Progenitor cell of endocrine pancreas (in vitro differentiated cells): Measurements from ENCODE around the gene ZCCHC7. TPM values are rescaled to one million over a fixed set of nuclear protein-coding genes. Genes with fewer than 3 reads are reported as not detected.

Source experiments
- DNase-seq: peaks from one replicate; pipeline ENCODE4 v3.0.0; 2021; ENCODE audit warnings: low spot score; ENCODE audit not compliant: unreplicated experiment
- H3K27ac Mint-ChIP-seq: 2 replicates; pipeline ENCODE4 v1.8.0; 2021; ENCODE audit warnings: mild to moderate bottlenecking, moderate library complexity, mixed read lengths
- H3K27me3 Mint-ChIP-seq: 2 replicates; pipeline ENCODE4 v1.8.0; 2021; ENCODE audit warnings: mixed read lengths
- H3K36me3 Mint-ChIP-seq: 2 replicates; pipeline ENCODE4 v1.8.0; 2022; ENCODE audit warnings: mixed read lengths; ENCODE audit not compliant: insufficient read depth
- H3K4me1 Mint-ChIP-seq: 2 replicates; pipeline ENCODE4 v1.8.0; 2021; ENCODE audit warnings: low read depth, mixed read lengths
- H3K4me3 Mint-ChIP-seq: 2 replicates; pipeline ENCODE4 v1.8.0; 2021; ENCODE audit warnings: low read depth, mild to moderate bottlenecking, moderate library complexity, mixed read lengths
- H3K9me3 Mint-ChIP-seq: 2 replicates; pipeline ENCODE4 v1.8.0; 2021; ENCODE audit warnings: low read depth, mixed read lengths
- total RNA-seq: library from RNA; stranded (reverse); gene quantifications from 2 replicates; pipeline ENCODE4 v1.2.1, GENCODE V29; 2021
- TF ChIP-seq, protein P1 (sequence below): fragments of 200-600 bp; sonication (generic); IDR thresholded peaks from one replicate; pipeline ENCODE4 v1.5.0; 2021; ENCODE audit warnings: antibody characterized with exemption, mild to moderate bottlenecking; ENCODE audit not compliant: unreplicated experiment

Gene ZCCHC7
- total RNA-seq, 1 donor from 2014 or later = 16.6 TPM

DNA sequence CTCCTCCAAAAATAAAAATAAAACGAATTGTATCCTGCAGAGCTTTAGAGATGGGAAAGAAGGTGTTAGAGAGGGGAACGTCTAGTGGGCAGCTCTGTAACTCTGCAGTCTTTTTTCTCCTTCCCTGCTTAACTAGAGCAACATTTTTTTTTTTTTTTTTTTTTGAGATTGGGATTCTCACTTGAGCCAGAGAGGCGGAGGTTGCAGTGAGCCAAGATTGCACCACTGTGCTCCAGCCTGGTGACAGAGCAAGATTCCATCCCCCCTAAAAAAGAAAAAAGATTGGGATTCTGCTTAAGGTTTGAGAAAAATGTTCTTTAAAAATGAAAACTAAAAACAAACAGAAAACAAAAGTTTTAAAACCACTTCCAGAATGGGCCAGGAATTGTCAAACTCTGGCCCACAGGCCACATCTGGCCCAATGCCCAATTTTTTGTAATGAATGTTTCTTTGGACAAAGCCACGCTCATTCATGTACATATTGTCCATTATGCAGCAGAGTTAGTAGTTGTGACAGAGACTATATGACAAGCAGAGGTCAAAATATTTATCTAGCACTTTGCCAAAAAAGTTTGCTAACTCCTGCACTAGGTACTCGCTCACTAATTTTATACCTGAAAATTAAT lies 98.5 kb downstream of the ZCCHC7 start:
- no peak for DNase-seq
- H3K27ac Mint-ChIP-seq = no peak overlapping the region
- TF ChIP-seq, protein P1, sequence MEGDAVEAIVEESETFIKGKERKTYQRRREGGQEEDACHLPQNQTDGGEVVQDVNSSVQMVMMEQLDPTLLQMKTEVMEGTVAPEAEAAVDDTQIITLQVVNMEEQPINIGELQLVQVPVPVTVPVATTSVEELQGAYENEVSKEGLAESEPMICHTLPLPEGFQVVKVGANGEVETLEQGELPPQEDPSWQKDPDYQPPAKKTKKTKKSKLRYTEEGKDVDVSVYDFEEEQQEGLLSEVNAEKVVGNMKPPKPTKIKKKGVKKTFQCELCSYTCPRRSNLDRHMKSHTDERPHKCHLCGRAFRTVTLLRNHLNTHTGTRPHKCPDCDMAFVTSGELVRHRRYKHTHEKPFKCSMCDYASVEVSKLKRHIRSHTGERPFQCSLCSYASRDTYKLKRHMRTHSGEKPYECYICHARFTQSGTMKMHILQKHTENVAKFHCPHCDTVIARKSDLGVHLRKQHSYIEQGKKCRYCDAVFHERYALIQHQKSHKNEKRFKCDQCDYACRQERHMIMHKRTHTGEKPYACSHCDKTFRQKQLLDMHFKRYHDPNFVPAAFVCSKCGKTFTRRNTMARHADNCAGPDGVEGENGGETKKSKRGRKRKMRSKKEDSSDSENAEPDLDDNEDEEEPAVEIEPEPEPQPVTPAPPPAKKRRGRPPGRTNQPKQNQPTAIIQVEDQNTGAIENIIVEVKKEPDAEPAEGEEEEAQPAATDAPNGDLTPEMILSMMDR = no peak
- H3K4me3 Mint-ChIP-seq = no peak overlapping the region
- no peaks in the 10 kb centered on the region for H3K27me3 Mint-ChIP-seq
- H3K36me3 Mint-ChIP-seq = peaks cover 1% of the 10 kb centered on the region
- no peaks in the 10 kb centered on the region for H3K4me1 Mint-ChIP-seq
- H3K9me3 Mint-ChIP-seq = no peaks in the 10 kb centered on the region

DNA sequence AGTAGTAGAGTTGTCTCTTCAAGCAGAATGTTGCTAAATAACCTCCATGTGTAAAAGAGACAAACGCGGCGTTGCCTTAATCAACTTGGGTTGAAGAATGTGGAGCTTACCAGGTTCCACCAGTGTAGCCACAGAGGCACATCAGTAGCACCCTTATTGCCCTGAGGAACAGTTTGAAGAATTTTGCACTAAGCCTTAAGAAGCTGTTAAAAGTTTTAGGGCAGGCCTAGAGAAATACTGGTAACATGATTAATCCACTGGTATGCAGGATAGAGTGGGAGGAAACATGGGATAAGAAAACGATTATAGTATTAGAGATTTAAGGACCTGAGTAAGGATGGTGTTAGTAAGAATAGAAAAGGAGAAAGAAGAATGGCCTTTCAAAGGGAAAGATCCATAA lies 100.6 kb downstream of the ZCCHC7 start:
- no peak for DNase-seq
- Mint-ChIP-seq H3K36me3 (peaks cover 1% of the 10 kb centered on the region), H3K4me3 (no peak overlapping the region), H3K27ac (no peak overlapping the region), H3K4me1 (no peaks in the 10 kb centered on the region), H3K27me3 (no peaks in the 10 kb centered on the region), H3K9me3 (no peaks in the 10 kb centered on the region)
- TF ChIP-seq, protein P1 = no peak

DNA sequence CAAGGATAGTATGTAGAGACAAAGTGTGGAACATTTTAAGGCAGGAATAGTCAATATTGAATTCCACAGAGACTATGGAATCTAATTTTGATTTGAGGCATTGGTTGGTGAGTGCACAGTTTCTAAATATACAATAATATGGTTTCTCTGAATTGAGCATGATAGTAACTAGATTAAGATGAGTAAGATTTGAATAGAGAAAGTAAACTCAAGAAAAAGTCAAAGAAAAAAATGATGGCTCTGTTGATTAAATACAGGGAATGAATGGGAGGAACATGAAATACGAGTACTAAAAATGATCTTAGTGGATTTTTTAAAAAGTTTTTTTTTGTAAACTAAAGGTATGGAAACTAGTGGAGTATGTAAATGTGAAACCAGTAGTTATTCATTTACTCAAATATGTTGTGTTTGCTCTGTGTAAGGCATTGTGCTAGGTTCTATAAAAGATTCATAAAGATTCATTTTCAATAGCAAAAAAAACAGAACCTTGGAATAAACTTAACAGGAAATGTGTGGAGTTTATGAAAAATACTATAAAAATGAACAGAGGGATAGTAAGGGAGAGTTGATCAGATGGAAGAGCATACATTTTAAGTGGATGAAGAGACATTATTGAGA lies 101.2 kb downstream of the ZCCHC7 start:
- DNase-seq = no peak
- Mint-ChIP-seq H3K9me3 (no peaks in the 10 kb centered on the region), H3K4me3 (no peak overlapping the region), H3K27ac (no peak overlapping the region), H3K4me1 (no peaks in the 10 kb centered on the region), H3K27me3 (no peaks in the 10 kb centered on the region), H3K36me3 (peaks cover 1% of the 10 kb centered on the region)
- TF ChIP-seq, protein P1 = no peak

DNA sequence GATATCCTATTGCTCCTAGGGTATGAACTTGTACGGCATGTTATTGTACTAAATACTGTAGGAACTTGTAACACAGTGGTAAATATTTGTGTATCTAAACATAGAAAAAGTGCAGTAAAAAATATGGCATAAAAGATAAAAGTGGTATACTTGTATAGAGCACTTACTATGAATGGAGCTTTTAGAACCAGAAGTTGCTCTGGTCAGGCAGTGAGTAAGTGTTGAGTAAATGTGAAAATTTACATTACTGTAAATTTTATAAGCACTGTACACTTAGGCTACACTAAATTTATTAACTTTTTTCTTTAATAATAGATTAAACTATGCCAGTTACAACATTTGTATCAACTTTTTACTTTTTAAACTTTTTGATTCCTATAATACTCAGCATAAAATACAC lies 109.1 kb downstream of the ZCCHC7 start:
- Mint-ChIP-seq H3K36me3 (peaks cover 5% of the 10 kb centered on the region), H3K4me1 (no peaks in the 10 kb centered on the region), H3K4me3 (no peak overlapping the region), H3K27me3 (no peaks in the 10 kb centered on the region), H3K27ac (no peak overlapping the region), H3K9me3 (no peaks in the 10 kb centered on the region)
- TF ChIP-seq, protein P1 = no peak
- DNase-seq = no peak

DNA sequence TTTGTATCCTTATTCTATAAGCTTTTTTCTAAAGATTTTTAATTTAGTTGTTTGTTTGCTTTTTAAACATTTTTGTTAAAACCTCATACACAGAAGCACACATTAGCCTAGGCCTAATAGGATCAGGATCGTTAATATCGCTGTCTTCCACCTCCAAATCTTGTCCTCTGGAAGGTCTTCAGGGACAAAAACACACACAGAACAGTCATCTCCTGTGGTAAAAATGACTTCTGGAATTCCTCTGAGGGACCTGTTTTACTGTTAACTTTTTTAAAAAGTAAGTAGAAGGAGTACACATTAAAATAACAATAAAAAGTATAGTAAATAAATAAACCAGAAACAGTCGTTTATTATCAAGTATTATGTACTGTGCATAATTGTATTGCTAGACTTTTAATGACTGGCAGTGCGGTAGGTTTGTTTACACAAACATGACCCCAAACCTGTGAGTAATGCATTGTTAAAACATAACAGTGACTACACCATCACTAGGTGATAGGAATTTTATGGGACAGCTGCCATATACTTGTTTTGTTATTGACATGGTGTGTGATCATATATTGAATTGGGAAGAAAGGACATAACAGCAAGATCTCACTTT lies 109.6 kb downstream of the ZCCHC7 start:
- peaks cover 5% of the 10 kb centered on the region for H3K36me3 Mint-ChIP-seq
- TF ChIP-seq, protein P1 = no peak
- H3K9me3 Mint-ChIP-seq = no peaks in the 10 kb centered on the region
- no peak overlapping the region for H3K27ac Mint-ChIP-seq
- H3K27me3 Mint-ChIP-seq = no peaks in the 10 kb centered on the region
- H3K4me3 Mint-ChIP-seq = no peak overlapping the region
- no peaks in the 10 kb centered on the region for H3K4me1 Mint-ChIP-seq
- no peak for DNase-seq
